ENCODE data around the gene IGFBP1.

- no peak for TF ChIP-seq CTCF (IDR thresholded peaks at IDR 0.05)
- TF ChIP-seq POLR2AphosphoS5 (IDR thresholded peaks at IDR 0.05): no peak
Observed at GRCh38 chr7:45922810-45923209, 34.5 kb downstream of the IGFBP1 start.

Measured in stomach (tissue), 4 donors.